BJ (cell line): ENCODE results near the gene FUCA2. TPM values are rescaled to one million over a fixed set of nuclear protein-coding genes. Genes with fewer than 3 reads are reported as not detected.

Experiments
- CTCF ChIA-PET: fragments of 350-600 bp; formaldehyde crosslinking; extraction: SDS; loops from one replicate; lab custom pipeline; 2021; ENCODE audit warnings: antibody characterized with exemption, inconsistent platforms; lab: Yijun Ruan, JAX
- POLR2A ChIA-PET: fragments of 300-600 bp; sonication (Branson Sonifier 250); formaldehyde crosslinking; extraction: SDS; loops from one replicate; lab custom pipeline; 2021; ENCODE audit warnings: antibody characterized with exemption; lab: Charles Lee
- DNase-seq: peaks from one replicate; pipeline ENCODE4 v3.0.0-alpha.2; 2011; ENCODE audit warnings: low read depth
- H3K27me3 ChIP-seq: 2 replicates; pipeline ENCODE4 v1.6.0; 2011; ENCODE audit warnings: low read length; ENCODE audit not compliant: control insufficient read depth, insufficient read depth
- H3K36me3 ChIP-seq: 2 replicates; pipeline ENCODE4 v1.5.1; 2011; ENCODE audit warnings: low read length; ENCODE audit not compliant: control insufficient read depth, insufficient read depth
- H3K4me3 ChIP-seq: 2 replicates; pipeline ENCODE4 v1.5.1; 2011; ENCODE audit warnings: low read depth, mild to moderate bottlenecking, control low read depth, low read length
- CTCF ChIP-seq: IDR thresholded peaks from 2 replicates; pipeline ENCODE4 v1.5.1; 2011; ENCODE audit warnings: low read depth, mild to moderate bottlenecking, control low read depth, inconsistent platforms, low read length, moderate library complexity; ENCODE audit not compliant: insufficient read depth
- polyA plus RNA-seq: library from polyadenylated mRNA; depleted of rRNA; stranded (reverse); fragments of >200 nt; gene quantifications from 2 replicates; pipeline ENCODE4 v1.2.3, GENCODE V29; 2011

FUCA2 gene
- polyA plus RNA-seq, 1 experiment = 37.1 TPM

GRCh38 chr6:143555582-143555981, 44.1 kb upstream of the FUCA2 start:
- no peak for TF ChIP-seq CTCF
- no peak for DNase-seq
- no peaks in the 10 kb centered on the region for H3K27me3 ChIP-seq
- POLR2A ChIA-PET = no interaction called here
- no peaks in the 10 kb centered on the region for H3K36me3 ChIP-seq
- H3K4me3 ChIP-seq = no peak overlapping the region
- CTCF ChIA-PET = interaction anchor here (0.7 kb wide), 2 partner anchors 121 to 452 kb away, joined by 3 read pairs; partner anchors contain the start of gene PLAGL1

GRCh38 chr6:143555071-143555492, 43.6 kb upstream of the FUCA2 start:
- H3K27me3 ChIP-seq = no peaks in the 10 kb centered on the region
- CTCF ChIA-PET = interaction anchor here (0.7 kb wide), 1 partner anchor 120 kb away, joined by 3 read pairs; no protein-coding TSS in a partner anchor
- no peak overlapping the region for H3K4me3 ChIP-seq
- POLR2A ChIA-PET = no interaction called here
- H3K36me3 ChIP-seq = no peaks in the 10 kb centered on the region
- DNase-seq = no peak
- no peak for TF ChIP-seq CTCF

GRCh38 chr6:143553337-143553736, 41.8 kb upstream of the FUCA2 start:
- Histone ChIP-seq H3K4me3 (no peak overlapping the region), H3K36me3 (no peaks in the 10 kb centered on the region), H3K27me3 (no peaks in the 10 kb centered on the region)
- no peak for DNase-seq
- ChIA-PET POLR2A (no interaction called here), CTCF (no interaction called here)
- TF ChIP-seq CTCF = no peak

GRCh38 chr6:143549949-143550268, 38.4 kb upstream of the FUCA2 start:
- CTCF ChIA-PET = interaction anchor here (1.5 kb wide), 1 partner anchor 11 kb away, joined by 8 read pairs; no protein-coding TSS in a partner anchor
- H3K36me3 ChIP-seq = no peaks in the 10 kb centered on the region
- no peak for TF ChIP-seq CTCF

GRCh38 chr6:143549221-143549948, 37.9 kb upstream of the FUCA2 start:
- no peak for DNase-seq
- Histone ChIP-seq H3K27me3 (no peaks in the 10 kb centered on the region), H3K36me3 (no peaks in the 10 kb centered on the region), H3K4me3 (no peak overlapping the region)
- POLR2A ChIA-PET = no interaction called here
- TF ChIP-seq CTCF = no peak
- CTCF ChIA-PET = interaction anchor here (1.5 kb wide), 1 partner anchor 11 kb away, joined by 8 read pairs; no protein-coding TSS in a partner anchor

More at GRCh38 chr6:143549949-143550268, 38.4 kb upstream of the FUCA2 start:
- H3K4me3 ChIP-seq = no peak overlapping the region
- POLR2A ChIA-PET = no interaction called here
- H3K27me3 ChIP-seq = no peaks in the 10 kb centered on the region
- DNase-seq = no peak
